GM18951 (cell line): ENCODE results near the gene FSHR.

Experiments
- POLR2A ChIP-seq: IDR thresholded peaks from 4 replicates; pipeline ENCODE4 v1.6.1; 2011; ENCODE audit warnings: mild to moderate bottlenecking; ENCODE audit not compliant: insufficient read length, insufficient read depth; ENCODE audit errors: extremely low read depth
- in situ Hi-C: fragments of 300-500 bp; cut with MboI; formaldehyde crosslinking; loops from one replicate; pipeline ENCODE4 v1.12.0; 2022; ENCODE audit warnings: low sequenced_read_pairs, mixed read lengths, inconsistent platforms; ENCODE audit not compliant: unreplicated experiment

FSHR gene

DNA sequence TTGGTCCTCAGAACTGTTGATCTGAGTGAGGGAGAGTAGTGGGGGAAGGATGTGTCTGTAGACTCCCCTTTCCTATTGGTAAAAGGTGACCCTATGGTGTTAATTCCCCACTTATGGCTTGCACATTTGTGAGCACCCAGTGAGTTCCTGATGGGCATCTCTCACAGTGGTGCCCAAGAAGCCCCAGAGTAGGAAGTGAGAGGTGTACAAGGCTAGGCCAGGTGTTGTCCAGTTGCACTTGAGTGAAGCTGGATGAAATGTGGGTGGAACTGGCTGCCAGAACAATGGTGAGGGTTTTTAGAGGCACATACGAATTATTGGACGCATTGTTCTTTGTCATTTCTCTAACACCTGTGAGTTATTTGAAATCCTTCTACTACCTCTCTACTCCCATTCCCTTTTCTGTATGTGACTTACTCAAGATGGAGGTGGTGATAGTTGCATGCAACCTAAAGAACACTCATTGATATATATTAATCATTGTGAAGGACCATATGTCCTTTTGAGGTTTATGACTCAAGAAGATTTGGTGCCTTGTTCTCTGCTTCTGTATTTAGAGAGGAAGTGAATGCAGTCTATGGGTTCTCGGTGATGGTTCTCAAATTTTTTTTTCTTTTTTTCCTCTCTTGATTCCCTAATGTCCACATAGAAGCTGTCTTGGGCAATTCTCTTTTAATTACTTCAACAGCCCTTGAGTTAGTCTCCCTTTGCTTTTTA, 162.7 kb downstream of the FSHR start:
- no peak for TF ChIP-seq POLR2A
- in situ Hi-C loops, result no loop called here

- no peak for TF ChIP-seq POLR2A
- in situ Hi-C loops, result no loop called here
Observed at GRCh38 chr2:48984922-48985321, 169.4 kb downstream of the FSHR start.

- TF ChIP-seq POLR2A, result no peak
- in situ Hi-C loops, result no loop called here
Observed at GRCh38 chr2:48983551-48983950, 170.8 kb downstream of the FSHR start.

DNA sequence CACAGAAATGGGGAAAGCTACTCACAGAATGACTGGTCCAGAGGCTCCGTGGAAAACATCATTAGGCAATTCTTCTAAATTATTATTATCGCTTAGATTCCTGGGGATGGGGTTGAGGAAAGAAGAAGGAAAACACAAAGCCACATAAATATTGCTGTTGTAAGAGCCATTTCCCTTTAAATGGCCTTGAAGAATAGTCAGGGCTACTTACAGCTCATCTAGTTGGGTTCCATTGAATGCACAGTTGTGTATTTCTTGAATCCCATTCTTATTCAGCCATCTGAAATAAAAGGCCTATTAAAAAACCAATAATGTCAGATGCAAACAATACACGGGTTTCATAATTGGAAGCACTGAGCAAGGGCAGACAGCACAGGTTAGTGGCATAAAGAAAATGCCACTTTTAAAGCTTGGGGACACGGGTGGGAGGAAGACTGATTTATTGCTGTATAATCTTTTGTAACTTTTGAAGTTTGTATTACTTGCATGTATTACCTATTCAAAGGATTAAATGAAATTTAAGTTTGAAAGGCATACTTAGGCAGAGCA, 171.4 kb downstream of the FSHR start:
- in situ Hi-C loops, result no loop called here
- TF ChIP-seq POLR2A, result no peak

- in situ Hi-C loops, result no loop called here
Observed at GRCh38 chr2:48980846-48981245, 173.5 kb downstream of the FSHR start.

GRCh38 chr2:48979691-48980090, 174.6 kb downstream of the FSHR start:
- in situ Hi-C loops, result no loop called here
- TF ChIP-seq POLR2A, result no peak

More at GRCh38 chr2:48980846-48981245, 173.5 kb downstream of the FSHR start:
- TF ChIP-seq POLR2A, result no peak

DNA sequence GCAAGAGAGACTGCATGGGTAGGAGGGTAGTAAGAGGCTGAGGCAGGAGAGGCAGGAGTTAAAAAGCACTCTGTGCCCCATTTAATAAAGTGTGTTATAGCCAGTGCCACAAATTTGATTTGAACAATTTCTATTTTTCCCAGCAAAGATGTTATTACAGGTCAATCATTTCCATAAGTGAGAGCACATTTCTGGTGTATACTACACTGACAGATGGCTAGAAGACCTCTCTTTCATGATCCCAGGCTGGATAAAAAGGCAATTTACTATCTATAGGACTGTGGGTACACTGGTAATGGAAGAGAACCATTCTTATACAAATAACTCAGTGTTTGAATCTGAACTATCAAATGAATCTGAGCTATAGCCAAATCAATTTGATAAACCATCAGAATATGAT, 176.2 kb downstream of the FSHR start:
- in situ Hi-C loops, result no loop called here
- no peak for TF ChIP-seq POLR2A

GRCh38 chr2:48971801-48972200, 182.5 kb downstream of the FSHR start:
- no peak for TF ChIP-seq POLR2A
- in situ Hi-C loops, result no loop called here

GRCh38 chr2:48968011-48968410, 186.3 kb downstream of the FSHR start:
- no peak for TF ChIP-seq POLR2A
- in situ Hi-C loops, result no loop called here

- TF ChIP-seq POLR2A, result no peak
- in situ Hi-C loops, result no loop called here
Observed at GRCh38 chr2:48965204-48965603, 189.1 kb downstream of the FSHR start.

DNA sequence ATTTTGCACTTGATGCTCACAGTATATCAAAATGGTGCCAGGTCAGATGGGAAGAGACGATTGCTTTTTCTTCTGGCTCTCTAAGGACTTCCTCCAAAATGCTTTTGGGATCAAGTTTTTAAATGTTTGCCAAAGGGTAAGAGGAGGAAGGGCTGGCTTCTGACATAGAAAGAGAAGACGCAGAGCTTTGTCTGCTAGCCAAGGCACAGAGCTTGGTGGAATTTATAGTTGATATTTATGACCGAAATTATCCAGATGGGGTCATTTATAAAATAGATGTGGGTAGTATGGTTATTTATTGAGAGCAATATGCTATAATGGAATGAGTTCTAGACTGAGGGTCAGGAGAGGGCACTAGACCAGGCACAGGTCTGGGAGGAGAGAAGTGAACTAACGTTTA, 193.3 kb downstream of the FSHR start:
- TF ChIP-seq POLR2A, result no peak
- in situ Hi-C loops, result no loop called here

GRCh38 chr2:48954935-48955334, 199.4 kb downstream of the FSHR start:
- in situ Hi-C loops, result no loop called here
- TF ChIP-seq POLR2A, result no peak

DNA sequence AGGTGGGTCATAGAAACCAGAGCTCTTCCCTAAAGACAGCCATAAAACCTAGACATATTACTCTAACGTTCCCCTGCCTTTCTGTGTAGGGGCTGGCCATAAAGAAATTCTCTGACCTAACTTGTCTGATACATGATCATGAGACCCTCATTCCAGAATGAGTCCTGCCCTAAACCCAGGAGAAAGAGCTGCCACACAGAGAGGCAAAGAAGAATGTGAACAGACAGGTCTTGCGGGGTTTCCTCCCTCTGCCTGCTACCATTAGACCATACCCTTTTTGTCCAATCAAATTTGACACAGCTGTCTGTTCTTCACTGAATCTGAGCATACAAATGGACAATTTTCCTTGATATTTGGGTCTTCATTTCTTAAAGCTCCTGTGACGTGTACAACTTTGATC, 200.0 kb downstream of the FSHR start:
- no peak for TF ChIP-seq POLR2A
- in situ Hi-C loops, result no loop called here

DNA sequence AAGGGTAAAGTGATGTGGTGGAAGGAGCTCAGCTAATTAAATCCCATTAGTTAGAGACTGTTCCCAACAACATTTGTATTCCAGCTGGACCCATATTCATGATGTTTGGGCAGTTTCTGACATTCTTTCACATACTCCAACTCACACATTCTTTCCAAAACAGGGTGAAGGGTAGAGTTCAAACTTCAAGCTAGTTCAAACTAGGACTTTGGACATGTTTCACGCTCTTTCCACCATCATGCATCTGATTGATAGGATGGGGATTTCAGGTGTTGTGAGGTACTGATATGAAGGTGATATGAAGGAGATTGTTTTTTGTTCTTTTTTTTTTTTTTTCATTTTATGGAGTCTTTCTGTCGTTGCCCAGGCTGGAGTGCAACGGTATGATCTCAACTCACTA, 201.7 kb downstream of the FSHR start:
- no peak for TF ChIP-seq POLR2A
- in situ Hi-C loops, result no loop called here

- no peak for TF ChIP-seq POLR2A
- in situ Hi-C loops, result no loop called here
Observed at GRCh38 chr2:48952143-48952542, 202.2 kb downstream of the FSHR start.
